Activated T-helper 2 cell treated with anti-CD3 and anti-CD28 coated beads, Interferon-gamma antibody, Interleukin-2, Interleukin-4, amounts not matched to agents 10 μg/mL and 5 μg/mL and 100 μg/mL, durations not matched to agents 14 hours and 24 hours and 36 hours (primary cell): ENCODE data around the gene CALB2. TPM values are rescaled to one million over a fixed set of nuclear protein-coding genes. Genes with fewer than 3 reads are reported as not detected.

Source experiments
- DNase-seq: peaks from one replicate; pipeline ENCODE4 v3.0.0; 2021; ENCODE audit warnings: low spot score
- H3K27ac Mint-ChIP-seq: one replicate; pipeline ENCODE4 v1.8.0; 2021; ENCODE audit warnings: mixed read lengths
- H3K27me3 Mint-ChIP-seq: one replicate; pipeline ENCODE4 v1.8.0; 2021; ENCODE audit warnings: low read depth, mixed read lengths
- H3K36me3 Mint-ChIP-seq: one replicate; pipeline ENCODE4 v1.8.0; 2021; ENCODE audit warnings: low read depth, mixed read lengths
- H3K4me1 Mint-ChIP-seq: one replicate; pipeline ENCODE4 v1.8.0; 2021; ENCODE audit warnings: low read depth, mixed read lengths
- H3K4me3 Mint-ChIP-seq: one replicate; pipeline ENCODE4 v1.8.0; 2021; ENCODE audit warnings: low read depth, mild to moderate bottlenecking, moderate library complexity, mixed read lengths
- H3K9me3 Mint-ChIP-seq: one replicate; pipeline ENCODE4 v1.8.0; 2021; ENCODE audit warnings: mixed read lengths
- intact Hi-C: fragments of 100-400 bp; cut with micrococcal nuclease; formaldehyde crosslinking; loops from one replicate; pipeline ENCODE4 v1.15.1; 2023
- total RNA-seq: library from RNA; stranded (reverse); gene quantifications from 2 replicates; pipeline ENCODE4 v1.2.3, GENCODE V29; 2022

CALB2 gene
- total RNA-seq, 1 donor from 2014 or later, result not detected

GRCh38 chr16:71343078-71343477, 15.4 kb upstream of the CALB2 start:
- no peaks in the 10 kb centered on the region for H3K27me3 Mint-ChIP-seq
- intact Hi-C loops, result no loop called here
- H3K27ac Mint-ChIP-seq, result no peak overlapping the region
- no peak for DNase-seq
- H3K36me3 Mint-ChIP-seq, result no peaks in the 10 kb centered on the region
- peaks cover 1% of the 10 kb centered on the region for H3K4me1 Mint-ChIP-seq
- no peak overlapping the region for H3K4me3 Mint-ChIP-seq
- no peaks in the 10 kb centered on the region for H3K9me3 Mint-ChIP-seq

GRCh38 chr16:71344315-71344905, 14.1 kb upstream of the CALB2 start:
- no peaks in the 10 kb centered on the region for H3K36me3 Mint-ChIP-seq
- no peaks in the 10 kb centered on the region for H3K9me3 Mint-ChIP-seq
- no peaks in the 10 kb centered on the region for H3K27me3 Mint-ChIP-seq
- H3K4me3 Mint-ChIP-seq, result no peak overlapping the region
- intact Hi-C loops, result no loop called here
- H3K4me1 Mint-ChIP-seq, result no peaks in the 10 kb centered on the region
- no peak for DNase-seq
- no peak overlapping the region for H3K27ac Mint-ChIP-seq

- Mint-ChIP-seq H3K9me3 (no peaks in the 10 kb centered on the region), H3K27me3 (no peaks in the 10 kb centered on the region)
- no peak for DNase-seq
These were observed 13.5 kb upstream of the CALB2 start for GRCh38 chr16:71345031-71345430.

GRCh38 chr16:71347146-71347545, 11.4 kb upstream of the CALB2 start:
- Mint-ChIP-seq H3K4me1 (no peaks in the 10 kb centered on the region), H3K27me3 (no peaks in the 10 kb centered on the region), H3K27ac (no peak overlapping the region), H3K36me3 (no peaks in the 10 kb centered on the region), H3K4me3 (no peak overlapping the region), H3K9me3 (no peaks in the 10 kb centered on the region)
- intact Hi-C loops, result no loop called here
- no peak for DNase-seq

More at GRCh38 chr16:71345031-71345430, 13.5 kb upstream of the CALB2 start:
- Mint-ChIP-seq H3K4me3 (no peak overlapping the region), H3K36me3 (no peaks in the 10 kb centered on the region), H3K27ac (no peak overlapping the region), H3K4me1 (no peaks in the 10 kb centered on the region)
- intact Hi-C loops, result no loop called here

- Mint-ChIP-seq H3K4me1 (no peaks in the 10 kb centered on the region), H3K4me3 (no peak overlapping the region), H3K27me3 (no peaks in the 10 kb centered on the region), H3K9me3 (no peaks in the 10 kb centered on the region), H3K27ac (no peak overlapping the region), H3K36me3 (no peaks in the 10 kb centered on the region)
- no peak for DNase-seq
- intact Hi-C loops, result no loop called here
These were observed 10.0 kb upstream of the CALB2 start for GRCh38 chr16:71348262-71349085.

GRCh38 chr16:71350821-71351557, 7.5 kb upstream of the CALB2 start:
- intact Hi-C loops, result no loop called here
- Mint-ChIP-seq H3K27me3 (no peaks in the 10 kb centered on the region), H3K27ac (no peak overlapping the region), H3K36me3 (no peaks in the 10 kb centered on the region), H3K4me1 (no peaks in the 10 kb centered on the region), H3K4me3 (no peak overlapping the region), H3K9me3 (no peaks in the 10 kb centered on the region)
- no peak for DNase-seq

GRCh38 chr16:71351558-71351901, 7.0 kb upstream of the CALB2 start:
- no peak overlapping the region for H3K27ac Mint-ChIP-seq
- no peaks in the 10 kb centered on the region for H3K9me3 Mint-ChIP-seq
- no peak for DNase-seq
- no peak overlapping the region for H3K4me3 Mint-ChIP-seq
- intact Hi-C loops, result no loop called here
- H3K36me3 Mint-ChIP-seq, result no peaks in the 10 kb centered on the region
- no peaks in the 10 kb centered on the region for H3K4me1 Mint-ChIP-seq
- H3K27me3 Mint-ChIP-seq, result no peaks in the 10 kb centered on the region

- Mint-ChIP-seq H3K4me1 (no peaks in the 10 kb centered on the region), H3K36me3 (no peaks in the 10 kb centered on the region), H3K4me3 (no peak overlapping the region), H3K27me3 (no peaks in the 10 kb centered on the region), H3K9me3 (no peaks in the 10 kb centered on the region), H3K27ac (no peak overlapping the region)
- intact Hi-C loops, result no loop called here
- DNase-seq, result no peak
These were observed 6.1 kb upstream of the CALB2 start for GRCh38 chr16:71352466-71352865.

GRCh38 chr16:71352963-71353460, 5.5 kb upstream of the CALB2 start:
- Mint-ChIP-seq H3K27ac (no peak overlapping the region), H3K4me3 (no peak overlapping the region), H3K9me3 (no peaks in the 10 kb centered on the region), H3K36me3 (no peaks in the 10 kb centered on the region), H3K27me3 (no peaks in the 10 kb centered on the region), H3K4me1 (no peaks in the 10 kb centered on the region)
- intact Hi-C loops, result no loop called here
- no peak for DNase-seq

- no peaks in the 10 kb centered on the region for H3K27me3 Mint-ChIP-seq
- intact Hi-C loops, result no loop called here
- no peak overlapping the region for H3K27ac Mint-ChIP-seq
- DNase-seq, result no peak
- H3K4me3 Mint-ChIP-seq, result no peak overlapping the region
- H3K36me3 Mint-ChIP-seq, result no peaks in the 10 kb centered on the region
- H3K9me3 Mint-ChIP-seq, result no peaks in the 10 kb centered on the region
- H3K4me1 Mint-ChIP-seq, result no peaks in the 10 kb centered on the region
These were observed 4.8 kb upstream of the CALB2 start for GRCh38 chr16:71353736-71354135.

GRCh38 chr16:71354156-71354555, 4.4 kb upstream of the CALB2 start:
- Mint-ChIP-seq H3K36me3 (no peaks in the 10 kb centered on the region), H3K4me1 (no peaks in the 10 kb centered on the region), H3K9me3 (no peaks in the 10 kb centered on the region), H3K4me3 (no peak overlapping the region), H3K27ac (no peak overlapping the region), H3K27me3 (no peaks in the 10 kb centered on the region)
- intact Hi-C loops, result no loop called here
- DNase-seq, result no peak

GRCh38 chr16:71356051-71356740, 2.3 kb upstream of the CALB2 start:
- Mint-ChIP-seq H3K36me3 (no peaks in the 10 kb centered on the region), H3K9me3 (no peaks in the 10 kb centered on the region), H3K4me1 (no peaks in the 10 kb centered on the region), H3K4me3 (no peak overlapping the region), H3K27ac (no peak overlapping the region), H3K27me3 (peaks cover 4% of the 10 kb centered on the region)
- intact Hi-C loops, result no loop called here
- no peak for DNase-seq
